ENCODE measurements around the gene AHSG.

DNA sequence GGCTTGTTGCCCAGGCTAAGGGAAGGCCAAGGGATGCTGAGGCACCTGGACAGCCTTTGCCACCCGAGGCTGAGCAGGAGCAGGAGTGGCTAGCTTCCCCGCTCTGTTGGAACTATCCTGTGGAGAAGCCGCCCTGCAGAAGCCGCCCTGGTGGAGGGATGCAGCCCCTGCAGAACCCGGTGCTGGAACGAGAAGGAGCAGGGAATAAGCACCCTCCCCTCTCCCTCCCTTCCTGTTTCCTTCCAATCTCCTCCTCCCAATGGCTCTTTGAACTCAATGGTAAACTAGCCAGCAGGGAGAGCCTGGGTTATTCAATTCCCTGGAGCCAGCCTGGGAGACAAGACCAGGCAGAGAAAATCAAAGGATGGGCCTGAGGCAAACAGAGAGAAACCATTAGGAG lies 41.1 kb downstream of the AHSG start:
- TF ChIP-seq, protein P1, sequence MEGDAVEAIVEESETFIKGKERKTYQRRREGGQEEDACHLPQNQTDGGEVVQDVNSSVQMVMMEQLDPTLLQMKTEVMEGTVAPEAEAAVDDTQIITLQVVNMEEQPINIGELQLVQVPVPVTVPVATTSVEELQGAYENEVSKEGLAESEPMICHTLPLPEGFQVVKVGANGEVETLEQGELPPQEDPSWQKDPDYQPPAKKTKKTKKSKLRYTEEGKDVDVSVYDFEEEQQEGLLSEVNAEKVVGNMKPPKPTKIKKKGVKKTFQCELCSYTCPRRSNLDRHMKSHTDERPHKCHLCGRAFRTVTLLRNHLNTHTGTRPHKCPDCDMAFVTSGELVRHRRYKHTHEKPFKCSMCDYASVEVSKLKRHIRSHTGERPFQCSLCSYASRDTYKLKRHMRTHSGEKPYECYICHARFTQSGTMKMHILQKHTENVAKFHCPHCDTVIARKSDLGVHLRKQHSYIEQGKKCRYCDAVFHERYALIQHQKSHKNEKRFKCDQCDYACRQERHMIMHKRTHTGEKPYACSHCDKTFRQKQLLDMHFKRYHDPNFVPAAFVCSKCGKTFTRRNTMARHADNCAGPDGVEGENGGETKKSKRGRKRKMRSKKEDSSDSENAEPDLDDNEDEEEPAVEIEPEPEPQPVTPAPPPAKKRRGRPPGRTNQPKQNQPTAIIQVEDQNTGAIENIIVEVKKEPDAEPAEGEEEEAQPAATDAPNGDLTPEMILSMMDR (IDR thresholded peaks at IDR 0.05): no peak
- TF ChIP-seq POLR2A (IDR thresholded peaks at IDR 0.05): no peak
